ENCODE results near the gene CYBA.

The CYBA gene

GRCh38 chr16:88650749-88651275 lies at the start of gene CYBA:
TSS of gene CYBA (minus strand) at chr16:88651053. CDS start at chr16:88651013, 40 bp downstream.
- no peak for TF ChIP-seq CTCF (IDR thresholded peaks at IDR 0.05; ENCODE audit: poor library complexity, severe bottlenecking)
- DNase-seq (ENCODE audit: low spot score), result peak; percentile 76
- peak within 1 kb of the TSS; percentile 42 for H3K4me3 ChIP-seq (ENCODE audit: severe bottlenecking)
- no peaks in the 10 kb centered on the region for H3K9me3 ChIP-seq (ENCODE audit: severe bottlenecking)
- H3K4me1 ChIP-seq (ENCODE audit: insufficient read depth, poor library complexity, severe bottlenecking), result no peaks in the 10 kb centered on the region
- peaks cover 43% of the 10 kb centered on the region for H3K36me3 ChIP-seq (ENCODE audit: low read depth)
- ATAC-seq (ENCODE audit: low read depth), result peak; percentile 75
- H3K27me3 ChIP-seq (ENCODE audit: insufficient read depth, poor library complexity, severe bottlenecking), result no peaks in the 10 kb centered on the region
- peak within 1 kb of the TSS; percentile 38 for H3K27ac ChIP-seq (ENCODE audit: poor library complexity, severe bottlenecking)

- no peaks in the 10 kb centered on the region for H3K27me3 ChIP-seq (ENCODE audit: insufficient read depth, poor library complexity, severe bottlenecking)
- no peak for TF ChIP-seq CTCF (IDR thresholded peaks at IDR 0.05; ENCODE audit: poor library complexity, severe bottlenecking)
- DNase-seq (ENCODE audit: low spot score) (no peak), ATAC-seq (ENCODE audit: low read depth) (no peak)
- H3K4me1 ChIP-seq (ENCODE audit: insufficient read depth, poor library complexity, severe bottlenecking), result peaks cover 7% of the 10 kb centered on the region
- H3K9me3 ChIP-seq (ENCODE audit: severe bottlenecking), result no peaks in the 10 kb centered on the region
- H3K4me3 ChIP-seq (ENCODE audit: severe bottlenecking), result no peak overlapping the region
- H3K27ac ChIP-seq (ENCODE audit: poor library complexity, severe bottlenecking), result no peak overlapping the region
- peaks cover 20% of the 10 kb centered on the region for H3K36me3 ChIP-seq (ENCODE audit: low read depth)
Observed at GRCh38 chr16:88700322-88700635, 49.4 kb upstream of the CYBA start.

- Histone ChIP-seq H3K36me3 (ENCODE audit: low read depth) (peaks cover 20% of the 10 kb centered on the region), H3K4me3 (ENCODE audit: severe bottlenecking) (no peak overlapping the region), H3K27me3 (ENCODE audit: insufficient read depth, poor library complexity, severe bottlenecking) (no peaks in the 10 kb centered on the region), H3K27ac (ENCODE audit: poor library complexity, severe bottlenecking) (no peak overlapping the region), H3K9me3 (ENCODE audit: severe bottlenecking) (no peaks in the 10 kb centered on the region), H3K4me1 (ENCODE audit: insufficient read depth, poor library complexity, severe bottlenecking) (peaks cover 7% of the 10 kb centered on the region)
- DNase-seq (ENCODE audit: low spot score) (no peak), ATAC-seq (ENCODE audit: low read depth) (no peak)
- no peak for TF ChIP-seq CTCF (IDR thresholded peaks at IDR 0.05; ENCODE audit: poor library complexity, severe bottlenecking)
Observed at GRCh38 chr16:88699180-88699579, 48.3 kb upstream of the CYBA start.

- ATAC-seq (ENCODE audit: low read depth), result no peak
- no peaks in the 10 kb centered on the region for H3K9me3 ChIP-seq (ENCODE audit: severe bottlenecking)
- peaks cover 7% of the 10 kb centered on the region for H3K4me1 ChIP-seq (ENCODE audit: insufficient read depth, poor library complexity, severe bottlenecking)
- no peak for DNase-seq (ENCODE audit: low spot score)
- no peak overlapping the region for H3K4me3 ChIP-seq (ENCODE audit: severe bottlenecking)
- H3K27ac ChIP-seq (ENCODE audit: poor library complexity, severe bottlenecking), result no peak overlapping the region
- no peak for TF ChIP-seq CTCF (IDR thresholded peaks at IDR 0.05; ENCODE audit: poor library complexity, severe bottlenecking)
- no peaks in the 10 kb centered on the region for H3K27me3 ChIP-seq (ENCODE audit: insufficient read depth, poor library complexity, severe bottlenecking)
- peaks cover 20% of the 10 kb centered on the region for H3K36me3 ChIP-seq (ENCODE audit: low read depth)
Observed at GRCh38 chr16:88698646-88699045, 47.8 kb upstream of the CYBA start.

- Histone ChIP-seq H3K4me1 (ENCODE audit: insufficient read depth, poor library complexity, severe bottlenecking) (peaks cover 7% of the 10 kb centered on the region), H3K27me3 (ENCODE audit: insufficient read depth, poor library complexity, severe bottlenecking) (no peaks in the 10 kb centered on the region), H3K9me3 (ENCODE audit: severe bottlenecking) (no peaks in the 10 kb centered on the region), H3K4me3 (ENCODE audit: severe bottlenecking) (no peak overlapping the region), H3K27ac (ENCODE audit: poor library complexity, severe bottlenecking) (no peak overlapping the region), H3K36me3 (ENCODE audit: low read depth) (peaks cover 20% of the 10 kb centered on the region)
- ATAC-seq (ENCODE audit: low read depth) (0 out of 3 replicates have a peak, but pooled peaks have one; percentile 21), DNase-seq (ENCODE audit: low spot score) (no peak)
- TF ChIP-seq CTCF (IDR thresholded peaks at IDR 0.05; ENCODE audit: poor library complexity, severe bottlenecking), result peak; percentile 28
Observed at GRCh38 chr16:88697831-88698615, 47.2 kb upstream of the CYBA start.

Data from RWPE2 (cell line).